ENCODE results near the gene TAB3. TPM values are rescaled to one million over a fixed set of nuclear protein-coding genes. Genes with fewer than 3 reads are reported as not detected.
A peak's percentile ranks its signal among the peaks of the same experiment; 100 is the strongest.

Gene TAB3
- 9.5 and 13.5 TPM in 2 replicates for total RNA-seq (2014; rRNA removed; shearing (Covaris generic))

GRCh38 chrX:30889147-30890140 lies at the start of gene TAB3:
TSS of gene TAB3 (minus strand) at chrX:30889254. CDS start at chrX:30859588, 29,666 bp downstream.
- DNase-seq (ENCODE audit: low read depth): peak; percentile 94

GRCh38 chrX:30938295-30938694 lies 49.2 kb upstream of the TAB3 start:
- no peak for DNase-seq (ENCODE audit: low read depth)

GRCh38 chrX:30935985-30936384 lies 46.9 kb upstream of the TAB3 start:
- peak; percentile 11 for DNase-seq (ENCODE audit: low read depth)

- DNase-seq (ENCODE audit: low read depth): no peak
Observed at GRCh38 chrX:30931920-30932319, 42.9 kb upstream of the TAB3 start.

- DNase-seq (ENCODE audit: low read depth): no peak
Observed at GRCh38 chrX:30930679-30931078, 41.6 kb upstream of the TAB3 start.

GRCh38 chrX:30930143-30930542 lies 41.1 kb upstream of the TAB3 start:
- no peak for DNase-seq (ENCODE audit: low read depth)

GRCh38 chrX:30920271-30920670 lies 31.2 kb upstream of the TAB3 start:
- DNase-seq (ENCODE audit: low read depth): no peak

GRCh38 chrX:30918480-30918879 lies 29.4 kb upstream of the TAB3 start:
- DNase-seq (ENCODE audit: low read depth): no peak

GRCh38 chrX:30913492-30913891 lies 24.4 kb upstream of the TAB3 start:
- DNase-seq (ENCODE audit: low read depth): no peak

DNA sequence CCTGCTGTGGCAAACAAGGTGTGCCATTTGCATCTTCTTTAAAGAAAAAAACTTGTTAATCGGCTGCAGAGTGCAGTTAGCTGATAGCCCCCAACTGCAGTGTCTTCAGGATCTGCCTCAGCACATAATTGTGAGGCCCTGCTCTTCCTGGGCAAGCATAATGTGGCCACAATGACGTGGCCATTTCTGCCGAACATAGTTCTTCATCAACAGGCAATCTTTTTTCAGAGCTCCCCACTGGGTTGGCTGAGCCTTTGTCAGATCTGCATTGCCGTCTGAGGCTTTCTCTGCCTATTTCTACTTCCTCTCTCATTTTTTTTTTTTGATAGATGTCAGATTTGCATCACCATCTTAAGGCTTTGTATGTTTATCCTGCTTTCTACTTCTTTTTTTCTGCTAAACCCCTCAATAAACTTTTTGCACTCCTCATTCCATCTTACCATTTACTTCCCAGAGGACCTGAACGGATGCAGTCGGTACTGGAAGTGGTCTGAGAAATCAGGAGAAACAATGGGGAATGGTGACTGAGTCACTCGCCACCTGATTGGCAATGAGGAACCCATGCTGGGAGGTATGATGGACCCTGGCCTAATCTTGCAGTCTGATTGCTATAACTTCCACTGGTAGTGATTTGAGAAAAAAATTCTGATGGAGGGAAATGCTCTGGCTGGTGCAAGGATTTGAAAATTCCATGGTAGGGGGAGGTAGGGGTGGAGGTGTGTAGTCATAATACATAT lies 21.2 kb upstream of the TAB3 start:
- DNase-seq (ENCODE audit: low read depth): peak; percentile 55

- peak; percentile 61 for DNase-seq (ENCODE audit: low read depth)
Observed at GRCh38 chrX:30906726-30907125, 17.7 kb upstream of the TAB3 start.

DNA sequence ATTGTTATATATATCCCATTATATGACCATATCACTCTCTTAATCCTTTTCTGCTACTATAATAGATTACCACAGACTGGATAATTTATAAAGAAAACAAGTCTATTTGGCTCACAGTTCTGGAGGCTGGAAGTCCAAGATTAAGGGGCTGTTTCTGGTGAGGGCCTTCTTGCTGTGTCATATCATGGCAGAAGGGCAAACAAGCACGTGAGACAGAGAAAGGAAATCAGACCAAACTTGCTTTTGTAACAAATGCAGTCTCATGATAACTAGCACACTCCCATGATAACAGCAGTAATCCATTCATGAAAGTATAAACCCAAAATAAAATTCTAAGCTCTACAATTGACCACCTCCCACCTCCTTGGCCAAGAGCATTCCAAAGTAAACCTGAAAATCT lies 16.3 kb upstream of the TAB3 start:
- DNase-seq (ENCODE audit: low read depth): no peak

DNA sequence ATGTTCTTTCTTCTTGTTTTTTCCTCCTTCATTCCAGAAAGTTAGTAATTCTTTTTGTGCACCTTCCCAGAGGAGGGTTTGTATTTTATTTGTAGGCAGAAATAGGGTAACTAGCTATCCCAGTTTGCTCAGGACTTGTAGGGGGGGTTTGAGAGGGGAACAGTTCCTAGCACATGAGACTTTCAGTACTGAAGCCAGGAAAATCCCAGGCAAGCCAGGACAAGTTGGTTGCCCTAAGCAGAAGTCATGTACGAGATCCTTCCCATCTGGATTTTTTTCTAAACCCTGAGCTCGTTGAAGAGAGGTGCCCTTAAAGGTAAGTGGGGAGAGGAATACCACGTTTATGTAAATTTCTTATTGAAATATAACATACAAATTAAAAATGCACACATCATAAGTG lies 15.6 kb upstream of the TAB3 start:
- no peak for DNase-seq (ENCODE audit: low read depth)

GRCh38 chrX:30904186-30904585 lies 15.1 kb upstream of the TAB3 start:
- DNase-seq (ENCODE audit: low read depth): no peak

GRCh38 chrX:30900227-30900626 lies 11.2 kb upstream of the TAB3 start:
- DNase-seq (ENCODE audit: low read depth): no peak

DNA sequence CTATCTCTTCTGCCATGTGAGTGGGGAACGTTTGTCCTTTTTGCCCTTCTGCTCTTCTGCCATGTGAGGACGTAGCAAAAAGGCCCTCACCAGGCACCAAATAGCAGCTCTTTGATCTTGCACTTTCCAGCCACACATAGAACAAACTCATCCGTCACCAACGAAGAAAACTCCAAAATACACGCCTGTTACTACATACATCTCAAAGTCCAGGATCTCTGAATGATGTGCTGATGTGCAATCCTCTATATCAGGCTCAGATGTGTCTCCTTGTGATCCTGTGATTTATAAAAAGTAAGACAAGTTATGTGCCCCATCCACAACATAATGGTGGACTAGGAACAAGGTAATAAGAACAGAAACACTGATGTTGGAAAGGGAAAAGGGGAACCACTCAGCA lies 9.8 kb upstream of the TAB3 start:
- DNase-seq (ENCODE audit: low read depth): no peak

DNA sequence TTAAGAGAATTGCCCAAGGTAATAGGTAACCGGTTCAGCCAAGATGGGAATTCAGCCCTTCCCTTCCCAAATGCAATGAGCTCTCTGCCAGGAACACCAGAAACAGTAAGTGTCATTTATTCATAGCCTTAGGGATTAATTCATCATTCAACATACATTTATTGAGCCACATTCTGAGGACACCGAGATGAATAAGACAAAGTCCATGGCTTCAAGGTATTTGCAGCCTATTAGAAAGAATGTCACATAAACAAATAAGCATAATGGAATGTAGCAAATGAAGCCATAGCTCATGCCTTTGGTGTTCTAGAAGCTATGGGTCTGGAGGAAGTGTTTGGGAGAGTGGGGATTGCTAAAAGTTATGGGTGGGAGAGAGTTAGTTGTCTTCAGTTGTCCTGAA lies 6.3 kb upstream of the TAB3 start:
- no peak for DNase-seq (ENCODE audit: low read depth)

DNA sequence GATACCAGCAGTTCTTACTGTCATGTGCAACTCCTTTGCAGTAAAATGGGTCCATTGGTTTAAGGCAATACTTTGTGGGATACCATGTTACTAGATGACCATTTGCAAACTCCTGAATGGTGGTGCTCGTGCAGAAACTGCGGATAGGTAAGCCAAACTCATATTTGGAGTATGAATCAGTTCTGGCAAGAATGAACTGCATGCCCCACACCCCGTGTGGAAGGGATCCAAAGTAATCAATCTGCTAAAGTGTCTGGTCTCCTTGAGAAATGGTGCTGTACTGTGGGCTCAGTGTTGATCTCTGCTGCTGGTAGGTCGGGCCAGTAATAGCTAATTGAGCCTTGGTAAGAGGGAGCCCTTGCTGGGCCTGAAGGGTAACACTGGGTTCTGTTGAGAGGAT lies 4.2 kb upstream of the TAB3 start:
- peak; percentile 40 for DNase-seq (ENCODE audit: low read depth)

- DNase-seq (ENCODE audit: low read depth): no peak
Observed at GRCh38 chrX:30892591-30892990, 3.5 kb upstream of the TAB3 start.

GRCh38 chrX:30888526-30889146 lies 418 bp downstream of the TAB3 start:
- DNase-seq (ENCODE audit: low read depth): peak; percentile 7

DNA sequence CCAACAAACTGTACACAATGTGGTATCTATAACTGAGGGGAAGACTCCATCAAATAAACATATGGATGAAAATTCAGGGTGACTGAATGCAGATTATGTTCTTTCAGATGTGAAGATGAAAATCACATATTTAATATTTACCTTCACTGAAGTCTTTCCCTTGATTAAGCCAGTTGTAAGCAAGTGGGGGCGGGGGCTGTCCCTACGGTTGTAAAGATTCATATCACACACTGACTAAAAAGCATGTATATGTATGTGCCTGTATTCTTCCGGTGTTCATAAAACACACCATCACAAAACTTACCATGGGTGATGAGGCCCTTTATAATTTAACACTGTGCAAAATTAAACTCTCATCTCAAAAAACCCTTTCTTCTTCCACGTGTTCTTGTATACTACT lies 1.3 kb downstream of the TAB3 start:
- no peak for DNase-seq (ENCODE audit: low read depth)

DNA sequence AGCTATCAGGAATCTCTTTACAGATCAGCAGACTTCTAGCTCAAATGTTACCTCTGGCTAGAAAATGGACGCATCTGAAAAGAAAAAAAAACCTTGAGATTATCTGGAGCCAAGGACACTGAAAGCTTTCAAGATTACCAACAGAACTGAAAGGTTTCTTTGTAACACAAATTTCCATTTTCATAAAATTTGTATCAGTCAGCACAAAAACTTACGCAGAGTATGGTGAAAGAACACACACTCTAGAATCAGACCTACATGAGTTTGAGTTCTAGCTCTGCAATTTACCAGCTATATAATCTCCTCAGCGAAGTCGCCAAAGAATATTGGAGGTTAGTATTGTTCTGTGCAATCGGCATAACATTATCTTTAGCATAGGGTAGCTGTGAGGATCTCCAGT lies 1.8 kb downstream of the TAB3 start:
- no peak for DNase-seq (ENCODE audit: low read depth)

Data from Daoy (cell line).